HepG2 (cell line): ENCODE results near the gene SLC36A3. TPM values are rescaled to one million over a fixed set of nuclear protein-coding genes. Genes with fewer than 3 reads are reported as not detected.
A peak's percentile ranks its signal among the peaks of the same experiment; 100 is the strongest.

Source experiments
- ATAD3A ChIP-seq: sonication (generic); formaldehyde crosslinking; IDR thresholded peaks from 2 replicates; pipeline ENCODE4 v1.4.0; 2020; ENCODE audit warnings: missing genetic modification reagents
- CBX1 ChIP-seq: IDR thresholded peaks from one replicate; pipeline ENCODE4 v1.6.1; 2016; ENCODE audit warnings: antibody characterized with exemption, low read depth
- CHCHD3 ChIP-seq: sonication (generic); formaldehyde crosslinking; IDR thresholded peaks from 2 replicates; pipeline ENCODE4 v1.8.0; 2022; ENCODE audit warnings: mild to moderate bottlenecking, missing genetic modification reagents, moderate library complexity
- EEA1 ChIP-seq: sonication (generic); formaldehyde crosslinking; IDR thresholded peaks from 2 replicates; pipeline ENCODE4 v1.5.1; 2020; ENCODE audit warnings: mild to moderate bottlenecking, missing genetic modification reagents, borderline replicate concordance
- GATAD1 ChIP-seq: IDR thresholded peaks from 2 replicates; pipeline ENCODE4 v1.6.1; 2016; ENCODE audit warnings: missing genetic modification reagents, missing compliant biosample characterization
- HES4 ChIP-seq: sonication (generic); formaldehyde crosslinking; IDR thresholded peaks from 2 replicates; pipeline ENCODE4 v1.9.0; 2021; ENCODE audit warnings: mild to moderate bottlenecking, missing genetic modification reagents, borderline replicate concordance
- HIC2 ChIP-seq: sonication (generic); formaldehyde crosslinking; IDR thresholded peaks from 2 replicates; pipeline ENCODE4 v1.9.0; 2022; ENCODE audit warnings: low read depth, missing genetic modification reagents
- HIVEP1 ChIP-seq: sonication (generic); formaldehyde crosslinking; IDR thresholded peaks from 2 replicates; pipeline ENCODE4 v1.4.0; 2020; ENCODE audit warnings: mild to moderate bottlenecking, missing genetic modification reagents
- IRF1 ChIP-seq: sonication (generic); formaldehyde crosslinking; IDR thresholded peaks from 2 replicates; pipeline ENCODE4 v1.4.0; 2020; ENCODE audit warnings: low read depth, mild to moderate bottlenecking, missing genetic modification reagents
- KAT2B ChIP-seq: fragments of 150-350 bp; IDR thresholded peaks from 2 replicates; pipeline ENCODE4 v1.6.1; 2014; ENCODE audit warnings: low read depth, low read length, borderline replicate concordance
- KDM3A ChIP-seq: IDR thresholded peaks from 2 replicates; pipeline ENCODE4 v1.6.1; 2018; ENCODE audit warnings: low read depth, missing compliant biosample characterization
- NKX3-1 ChIP-seq: sonication (generic); formaldehyde crosslinking; IDR thresholded peaks from 2 replicates; pipeline ENCODE4 v1.5.0; 2020; ENCODE audit warnings: missing genetic modification reagents
- NR3C1 ChIP-seq: sonication (generic); formaldehyde crosslinking; IDR thresholded peaks from 2 replicates; pipeline ENCODE4 v1.4.0; 2020; ENCODE audit warnings: missing genetic modification reagents
- PITX1 ChIP-seq: sonication (generic); formaldehyde crosslinking; IDR thresholded peaks from 2 replicates; pipeline ENCODE4 v1.5.1; 2020; ENCODE audit warnings: mild to moderate bottlenecking, missing genetic modification reagents
- PLRG1 ChIP-seq: fragments of 450-650 bp; conservative IDR thresholded peaks from 2 replicates; pipeline ENCODE4 v1.6.1; 2016
- SMYD3 ChIP-seq: sonication (generic); formaldehyde crosslinking; IDR thresholded peaks from 2 replicates; pipeline ENCODE4 v1.8.1; 2023; ENCODE audit warnings: mild to moderate bottlenecking, missing genetic modification reagents
- YEATS2 ChIP-seq: sonication (generic); formaldehyde crosslinking; IDR thresholded peaks from 2 replicates; pipeline ENCODE4 v1.4.0; 2020; ENCODE audit warnings: missing genetic modification reagents, borderline replicate concordance
- ZBTB38 ChIP-seq: sonication (generic); formaldehyde crosslinking; IDR thresholded peaks from 2 replicates; pipeline ENCODE4 v1.5.1; 2020; ENCODE audit warnings: mild to moderate bottlenecking, missing genetic modification reagents
- ZNF263 ChIP-seq: sonication (generic); formaldehyde crosslinking; IDR thresholded peaks from 2 replicates; pipeline ENCODE4 v1.4.0; 2020; ENCODE audit warnings: missing genetic modification reagents
- ZNF343 ChIP-seq: sonication (generic); formaldehyde crosslinking; IDR thresholded peaks from 2 replicates; pipeline ENCODE4 v1.4.0; 2020; ENCODE audit warnings: mild to moderate bottlenecking, missing genetic modification reagents
- ZNF580 ChIP-seq: IDR thresholded peaks from 2 replicates; pipeline ENCODE4 v1.6.1; 2016; ENCODE audit warnings: low read depth, borderline replicate concordance
- ZNF746 ChIP-seq: sonication (generic); formaldehyde crosslinking; IDR thresholded peaks from 2 replicates; pipeline ENCODE4 v1.8.0; 2022; ENCODE audit warnings: mild to moderate bottlenecking, missing genetic modification reagents
- ZNF850 ChIP-seq: sonication (generic); formaldehyde crosslinking; conservative IDR thresholded peaks from 2 replicates; pipeline ENCODE4 v1.9.0; 2021; ENCODE audit warnings: mild to moderate bottlenecking, missing genetic modification reagents
- ZSCAN12 ChIP-seq: sonication (generic); formaldehyde crosslinking; IDR thresholded peaks from 2 replicates; pipeline ENCODE4 v1.9.0; 2021; ENCODE audit warnings: mild to moderate bottlenecking, missing genetic modification reagents
- ZSCAN20 ChIP-seq: sonication (generic); formaldehyde crosslinking; IDR thresholded peaks from 2 replicates; pipeline ENCODE4 v1.4.0; 2020; ENCODE audit warnings: missing genetic modification reagents, mild to moderate bottlenecking, borderline replicate concordance
- polyA plus RNA-seq, 8 experiments: library from polyadenylated mRNA; depleted of rRNA in 3 of 8; stranded (reverse) in 7 of 8; unstranded in 1 of 8; fragments of >200 nt; fragmentation: Illumina TruSeq in 4 of 8; extraction: Trizol in 4 of 8; gene quantifications; 2 replicates each; pipeline versions ENCODE4 v1.2.1 to v1.2.3, GENCODE V29; 2011 to 2016; ENCODE audit warnings: low read depth in 4 of 8, missing spikeins in 1 of 8, mixed read lengths in 1 of 8; ENCODE audit not compliant: insufficient read depth in 1 of 8
- total RNA-seq, 5 experiments: library from RNA; depleted of rRNA; stranded (reverse); fragments of >200 nt; fragmentation: Illumina TruSeq; extraction: Trizol; gene quantifications; 2 replicates each; pipeline ENCODE4 v1.2.3, GENCODE V29; 2016; ENCODE audit warnings: low read depth in 1 of 5
- TF ChIP-seq, protein P1 (sequence below): sonication (generic); formaldehyde crosslinking; IDR thresholded peaks from 2 replicates; pipeline ENCODE4 v1.4.0; 2020; ENCODE audit warnings: missing genetic modification reagents
- TF ChIP-seq, protein P2 (sequence below): sonication (generic); formaldehyde crosslinking; IDR thresholded peaks from 2 replicates; pipeline ENCODE4 v1.5.0; 2020; ENCODE audit warnings: missing genetic modification reagents

Gene SLC36A3
- total and polyA plus RNA-seq, 2 of the 13 experiments (the other 11 are each of a cell fraction or from before 2014, with no cell fraction given) = not detected

- TF ChIP-seq ZSCAN12 (no peak), EEA1 (CRISPR knock-in tag) (no peak), IRF1 (CRISPR knock-in tag) (no peak), PLRG1 (no peak), KAT2B (no peak), HES4 (CRISPR knock-in tag) (no peak), ZNF263 (CRISPR knock-in tag) (no peak), YEATS2 (CRISPR knock-in tag) (peak; percentile 61; the same call in 1 of the 2 replicates), SMYD3 (CRISPR knock-in tag) (no peak), HIVEP1 (CRISPR knock-in tag) (no peak), ZSCAN20 (CRISPR knock-in tag) (no peak), NR3C1 (CRISPR knock-in tag) (no peak), ZNF580 (CRISPR knock-in tag) (peak; percentile 45; the same call in 1 of the 2 replicates), KDM3A (CRISPR knock-in tag) (no peak), ZBTB38 (no peak), CHCHD3 (CRISPR knock-in tag) (no peak), ZNF343 (CRISPR knock-in tag) (no peak), ZNF850 (no peak), GATAD1 (CRISPR knock-in tag) (no peak; the same call in 1 of the 2 replicates), PITX1 (CRISPR knock-in tag) (no peak), HIC2 (CRISPR knock-in tag) (no peak), ATAD3A (CRISPR knock-in tag) (no peak), CBX1 (no peak), NKX3-1 (CRISPR knock-in tag) (no peak), ZNF746 (no peak)
- TF ChIP-seq, protein P1, sequence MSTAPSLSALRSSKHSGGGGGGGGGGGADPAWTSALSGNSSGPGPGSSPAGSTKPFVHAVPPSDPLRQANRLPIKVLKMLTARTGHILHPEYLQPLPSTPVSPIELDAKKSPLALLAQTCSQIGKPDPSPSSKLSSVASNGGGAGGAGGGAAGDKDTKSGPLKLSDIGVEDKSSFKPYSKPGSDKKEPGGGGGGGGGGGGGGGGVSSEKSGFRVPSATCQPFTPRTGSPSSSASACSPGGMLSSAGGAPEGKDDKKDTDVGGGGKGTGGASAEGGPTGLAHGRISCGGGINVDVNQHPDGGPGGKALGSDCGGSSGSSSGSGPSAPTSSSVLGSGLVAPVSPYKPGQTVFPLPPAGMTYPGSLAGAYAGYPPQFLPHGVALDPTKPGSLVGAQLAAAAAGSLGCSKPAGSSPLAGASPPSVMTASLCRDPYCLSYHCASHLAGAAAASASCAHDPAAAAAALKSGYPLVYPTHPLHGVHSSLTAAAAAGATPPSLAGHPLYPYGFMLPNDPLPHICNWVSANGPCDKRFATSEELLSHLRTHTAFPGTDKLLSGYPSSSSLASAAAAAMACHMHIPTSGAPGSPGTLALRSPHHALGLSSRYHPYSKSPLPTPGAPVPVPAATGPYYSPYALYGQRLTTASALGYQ (CRISPR knock-in tag) = 0 out of 2 replicates have a peak, but pooled peaks have one; percentile 13
- TF ChIP-seq, protein P2, sequence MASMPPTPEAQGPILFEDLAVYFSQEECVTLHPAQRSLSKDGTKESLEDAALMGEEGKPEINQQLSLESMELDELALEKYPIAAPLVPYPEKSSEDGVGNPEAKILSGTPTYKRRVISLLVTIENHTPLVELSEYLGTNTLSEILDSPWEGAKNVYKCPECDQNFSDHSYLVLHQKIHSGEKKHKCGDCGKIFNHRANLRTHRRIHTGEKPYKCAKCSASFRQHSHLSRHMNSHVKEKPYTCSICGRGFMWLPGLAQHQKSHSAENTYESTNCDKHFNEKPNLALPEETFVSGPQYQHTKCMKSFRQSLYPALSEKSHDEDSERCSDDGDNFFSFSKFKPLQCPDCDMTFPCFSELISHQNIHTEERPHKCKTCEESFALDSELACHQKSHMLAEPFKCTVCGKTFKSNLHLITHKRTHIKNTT (CRISPR knock-in tag) = no peak
Observed at GRCh38 chr5:151234476-151235238, 68.9 kb downstream of the SLC36A3 start (continued).
